NOMO-1 treated with DMSO at 0.1 percent for 48 hours (cell line): ENCODE results near the gene C1S.
"Not testable (repeated sequence)": the region's sequence is repeated elsewhere in the genome, so short reads cannot be mapped to it uniquely, and the experiment has no call there.

Source experiments
- DNase-seq: peaks from one replicate; lab custom pipeline; 2025; ENCODE audit not compliant: unreplicated experiment; lab: John Stamatoyannopoulos, UW

C1S gene

DNA sequence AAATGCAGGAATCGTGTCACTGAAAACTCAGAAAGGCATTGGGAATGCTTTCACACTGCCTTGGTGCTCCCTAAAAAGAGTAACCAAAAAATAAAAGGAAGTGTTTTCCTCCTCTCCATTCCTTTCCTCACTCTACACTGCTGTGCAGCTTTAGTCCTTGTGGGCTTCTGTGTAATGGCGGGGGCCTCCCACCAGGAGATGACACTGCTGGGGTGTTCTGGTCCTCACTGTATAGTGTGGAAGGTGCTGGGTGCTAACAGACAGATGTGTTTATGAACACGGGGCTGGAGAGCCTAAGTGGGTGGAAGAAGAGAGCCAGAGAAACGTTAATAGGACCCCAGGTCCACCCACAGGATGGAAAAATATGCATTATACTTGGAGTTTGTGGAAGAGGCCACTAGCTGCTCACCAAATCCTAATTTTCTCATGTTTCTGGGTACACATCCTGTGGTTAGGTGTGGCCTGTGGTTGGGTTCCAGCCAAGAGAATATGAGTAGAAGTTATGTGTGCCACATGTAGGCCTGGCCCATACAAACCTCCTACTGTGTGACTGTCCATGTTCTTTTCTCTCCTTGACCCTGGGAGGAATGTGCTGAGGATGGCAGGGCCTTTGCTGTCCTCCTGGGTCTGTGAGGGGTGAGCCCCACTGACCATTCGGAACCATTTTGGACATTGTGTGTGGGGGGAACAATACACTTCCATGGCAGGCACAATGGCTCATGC lies 14.0 kb upstream of the C1S start:
- no peak for DNase-seq

GRCh38 chr12:7047306-7047705 lies 13.2 kb upstream of the C1S start:
- DNase-seq, result no peak

DNA sequence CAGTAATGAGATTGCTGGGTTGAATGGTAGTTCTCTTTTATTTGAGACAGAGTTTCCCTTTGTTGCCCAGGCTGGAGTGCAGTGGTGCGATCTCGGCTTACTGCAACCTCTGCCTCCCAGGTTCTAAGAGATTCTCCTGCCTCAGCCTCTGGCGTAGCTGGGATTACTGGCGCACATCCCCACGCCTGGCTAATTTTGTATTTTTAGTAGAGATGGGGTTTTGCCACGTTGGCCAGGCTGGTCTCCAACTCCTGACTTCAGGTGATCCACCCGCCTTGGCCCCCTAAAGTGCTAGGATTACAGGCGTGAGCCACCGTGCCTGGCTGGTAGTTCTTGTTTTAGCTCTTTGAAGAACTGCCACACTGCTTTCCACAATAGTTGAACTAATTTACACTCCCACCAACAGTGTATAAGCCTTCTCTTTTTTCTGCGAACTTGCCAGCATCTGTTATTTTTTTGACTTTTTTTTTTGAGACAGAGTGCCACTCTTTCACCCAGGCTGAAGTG lies 11.0 kb upstream of the C1S start:
- not testable (repeated sequence) for DNase-seq

- DNase-seq, result not testable (repeated sequence)
Measured at GRCh38 chr12:7049973-7050372, 10.5 kb upstream of the C1S start.

DNA sequence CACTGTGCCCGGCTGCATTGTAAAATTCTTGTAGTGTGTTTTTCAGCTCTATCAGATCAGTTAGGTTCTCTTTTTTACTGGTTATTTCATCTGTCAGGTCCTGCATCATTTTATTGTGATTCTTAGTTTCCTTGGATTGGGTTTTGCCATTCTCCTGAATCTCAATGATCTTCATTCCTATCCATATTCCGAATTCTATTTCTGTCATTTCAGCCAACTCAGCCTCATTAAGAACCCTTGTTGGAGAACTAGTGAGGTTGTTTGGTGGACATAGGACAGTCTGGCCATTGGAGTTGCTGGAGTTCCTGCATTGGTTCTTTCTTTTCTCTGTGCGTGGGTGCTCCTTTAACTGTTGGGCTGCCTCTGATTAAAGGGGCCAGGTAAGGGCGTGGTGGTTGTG lies 5.6 kb upstream of the C1S start:
- DNase-seq, result no peak

GRCh38 chr12:7055736-7056135 lies 4.8 kb upstream of the C1S start:
- DNase-seq, result not testable (repeated sequence)

DNA sequence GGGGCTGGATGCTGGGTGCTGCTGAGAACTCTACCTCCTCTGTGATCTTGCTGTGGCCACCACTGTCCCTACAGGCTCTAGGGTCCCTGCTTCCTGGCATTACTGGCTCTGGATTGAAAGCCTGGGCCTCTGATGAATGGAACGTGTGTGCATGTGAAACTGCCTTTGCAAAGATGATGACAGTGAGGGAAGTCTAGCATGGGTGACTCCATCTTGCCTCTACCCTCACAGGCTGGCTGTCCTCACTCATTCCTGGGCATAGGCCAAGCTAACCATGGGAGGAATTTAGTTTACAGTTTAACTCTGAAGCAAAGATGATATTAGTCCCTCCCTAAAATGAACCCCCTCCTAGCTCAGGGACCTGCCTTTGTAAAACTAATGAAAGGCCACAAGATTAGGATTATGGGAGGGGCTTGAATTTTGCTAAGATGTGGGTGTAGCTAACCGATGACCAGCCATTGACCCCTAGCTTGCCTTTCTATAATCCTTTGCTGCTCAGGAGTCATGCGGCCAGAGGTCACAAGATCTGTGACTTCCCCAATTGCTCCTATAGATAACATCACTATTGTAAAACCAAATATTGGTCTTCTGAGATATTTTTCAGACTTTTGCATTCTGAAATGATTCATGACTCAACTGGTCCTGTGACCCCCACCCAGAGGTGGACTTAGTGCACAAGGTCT lies 2.2 kb upstream of the C1S start:
- no peak for DNase-seq

GRCh38 chr12:7058850-7059395 lies 1.6 kb upstream of the C1S start:
- DNase-seq, result no peak

DNA sequence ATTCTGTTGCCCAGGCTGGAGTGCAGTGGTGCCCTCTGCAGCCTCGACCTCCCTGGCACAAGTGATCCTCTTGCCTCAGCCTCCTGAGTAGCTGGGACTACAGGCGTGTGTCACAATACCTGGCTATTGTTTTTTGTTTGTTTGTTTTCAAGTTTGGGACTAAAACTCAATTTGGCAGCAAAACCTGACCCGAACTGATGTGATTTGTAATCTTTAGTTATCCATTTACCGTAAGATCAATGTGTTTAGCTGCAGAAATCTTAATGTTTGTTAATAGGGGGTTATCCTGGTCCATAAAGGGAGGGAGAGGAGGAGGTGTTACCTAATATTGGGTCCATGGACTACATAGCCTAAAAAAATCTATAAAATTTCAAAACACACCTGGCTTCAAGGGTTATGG lies 738 bp upstream of the C1S start:
- DNase-seq, result no peak

- DNase-seq, result no peak
Measured at GRCh38 chr12:7061138-7061537, 620 bp downstream of the C1S start.

DNA sequence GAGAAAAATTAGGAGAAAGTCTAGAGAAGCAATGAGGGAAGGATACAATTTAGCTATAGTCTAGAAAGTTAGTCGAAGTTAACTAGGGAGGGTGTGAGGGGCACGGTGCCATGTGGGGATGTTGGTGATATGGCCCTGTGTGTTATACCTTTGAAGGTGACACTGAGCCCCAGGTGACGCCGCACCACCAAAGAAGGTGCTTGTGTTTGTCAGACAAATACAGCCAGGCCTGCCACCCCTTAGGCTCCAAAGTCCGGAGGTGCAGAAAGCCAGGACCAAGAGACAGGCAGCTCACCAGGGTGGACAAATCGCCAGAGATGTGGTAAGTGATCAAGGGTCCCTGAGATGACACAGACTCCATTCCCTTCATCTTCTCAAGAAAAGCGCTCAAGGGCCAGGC lies 1.1 kb downstream of the C1S start:
- DNase-seq, result no peak

- no peak for DNase-seq
Measured at GRCh38 chr12:7064516-7064915, 4.0 kb downstream of the C1S start.

- DNase-seq, result no peak
Measured at GRCh38 chr12:7065073-7065623, 4.6 kb downstream of the C1S start.

DNA sequence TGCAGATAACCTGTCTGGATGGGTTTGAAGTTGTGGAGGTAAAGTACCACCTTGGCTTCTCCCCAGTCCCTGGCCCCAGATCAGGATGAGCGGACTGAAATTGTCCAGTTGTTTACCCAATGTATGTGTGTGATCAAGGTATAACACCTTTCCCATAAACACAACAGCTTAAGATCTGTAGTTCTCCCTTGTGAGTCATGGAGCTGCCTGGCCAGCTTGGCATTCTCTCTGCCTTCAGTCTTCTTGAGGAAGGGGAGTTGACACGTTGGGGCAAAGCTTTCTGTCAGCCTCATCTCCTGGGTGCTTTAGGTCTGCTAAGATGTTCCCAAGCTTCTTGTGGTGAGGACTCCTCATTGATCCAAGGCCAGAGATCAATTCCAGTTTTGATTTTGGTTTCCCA lies 6.1 kb downstream of the C1S start:
- no peak for DNase-seq

- no peak for DNase-seq
Measured at GRCh38 chr12:7067096-7067495, 6.6 kb downstream of the C1S start.

- DNase-seq, result no peak
Measured at GRCh38 chr12:7068240-7068993, 7.9 kb downstream of the C1S start.

- no peak for DNase-seq
Measured at GRCh38 chr12:7068994-7069346, 8.5 kb downstream of the C1S start.

DNA sequence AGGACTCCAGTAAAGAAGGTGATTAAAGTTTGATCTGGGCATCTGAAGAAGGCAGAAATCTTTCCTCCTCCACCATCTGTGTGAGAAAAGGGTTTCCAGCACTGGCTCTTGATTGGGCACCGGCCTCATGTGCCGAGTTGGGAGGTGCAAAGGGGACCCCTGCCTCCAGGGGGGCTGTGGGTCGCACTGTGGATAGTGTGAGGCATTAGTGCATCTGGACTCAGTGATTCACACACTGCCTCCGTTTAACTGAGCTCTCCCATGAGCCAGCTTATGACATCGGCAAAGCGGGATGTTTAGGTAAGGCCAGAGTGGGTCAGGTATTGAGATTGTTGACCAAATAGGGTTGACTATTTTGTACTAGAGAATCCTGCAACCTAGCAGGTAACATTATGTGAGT lies 8.9 kb downstream of the C1S start:
- no peak for DNase-seq

DNA sequence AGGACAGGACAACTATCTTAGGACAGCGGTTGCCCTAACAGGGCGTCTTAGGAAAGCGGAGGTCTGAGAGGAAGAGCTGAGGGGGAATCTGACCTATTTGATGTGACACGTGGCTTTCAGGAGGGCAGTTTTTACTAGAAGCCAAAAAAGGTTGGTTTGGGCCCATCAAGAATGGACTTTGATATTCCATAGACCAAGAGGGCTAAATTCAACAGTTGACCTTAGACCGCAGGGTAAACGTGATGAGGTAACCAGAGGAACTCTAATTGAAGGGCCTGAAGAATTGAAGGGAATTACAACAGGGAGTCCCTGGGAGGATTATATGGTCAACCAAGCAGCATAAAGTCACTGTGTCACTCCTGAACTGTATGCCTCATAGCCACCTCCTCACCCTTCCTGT lies 11.5 kb downstream of the C1S start:
- DNase-seq, result no peak

DNA sequence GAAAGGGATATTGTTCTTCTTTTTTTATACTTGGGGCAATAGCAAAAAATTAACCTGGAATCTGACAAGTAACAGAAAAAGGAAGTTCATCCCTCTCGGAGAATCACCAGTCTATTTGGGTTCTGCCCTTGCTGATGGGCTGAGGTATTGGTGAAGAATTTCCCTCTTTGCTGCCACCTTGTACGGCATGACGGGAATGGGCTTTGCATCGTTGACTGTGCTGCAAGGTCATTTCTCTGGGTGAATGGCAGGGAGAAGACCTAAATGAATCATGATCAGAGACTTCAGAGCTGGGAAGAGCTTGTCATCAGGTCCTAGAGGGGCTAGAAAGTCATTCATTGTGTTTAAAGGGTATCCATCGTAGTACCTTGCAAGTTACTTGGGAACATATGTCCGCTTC lies 12.0 kb downstream of the C1S start:
- DNase-seq, result no peak

DNA sequence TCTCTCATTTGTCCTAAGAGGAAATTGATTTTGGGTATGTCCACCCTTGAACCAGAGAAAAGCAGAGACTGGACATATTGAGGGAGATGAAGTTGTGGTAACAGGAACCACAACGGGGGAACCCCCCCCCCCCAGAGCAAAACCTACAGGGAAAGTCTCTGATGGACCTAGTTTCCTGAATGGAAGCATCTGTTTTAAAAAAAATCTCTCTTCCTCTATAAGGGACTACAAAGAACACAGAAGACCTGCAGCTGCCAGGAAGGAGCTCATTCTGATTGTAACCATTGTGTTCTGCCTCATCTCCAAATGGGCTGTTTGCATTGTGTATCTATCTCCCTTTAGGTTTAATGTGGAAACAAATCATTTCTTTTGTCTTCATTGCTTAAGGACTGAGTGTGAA lies 13.4 kb downstream of the C1S start:
- DNase-seq, result no peak
